ENCODE data around the gene VPS13D. TPM values are rescaled to one million over a fixed set of nuclear protein-coding genes. Genes with fewer than 3 reads are reported as not detected.

VPS13D gene
- total and polyA plus RNA-seq, 10 of the 15 experiments (the other 5 are each of a cell fraction or from before 2014, with no cell fraction given) = 1.4 to 16.9 (median 8.5) TPM

DNA sequence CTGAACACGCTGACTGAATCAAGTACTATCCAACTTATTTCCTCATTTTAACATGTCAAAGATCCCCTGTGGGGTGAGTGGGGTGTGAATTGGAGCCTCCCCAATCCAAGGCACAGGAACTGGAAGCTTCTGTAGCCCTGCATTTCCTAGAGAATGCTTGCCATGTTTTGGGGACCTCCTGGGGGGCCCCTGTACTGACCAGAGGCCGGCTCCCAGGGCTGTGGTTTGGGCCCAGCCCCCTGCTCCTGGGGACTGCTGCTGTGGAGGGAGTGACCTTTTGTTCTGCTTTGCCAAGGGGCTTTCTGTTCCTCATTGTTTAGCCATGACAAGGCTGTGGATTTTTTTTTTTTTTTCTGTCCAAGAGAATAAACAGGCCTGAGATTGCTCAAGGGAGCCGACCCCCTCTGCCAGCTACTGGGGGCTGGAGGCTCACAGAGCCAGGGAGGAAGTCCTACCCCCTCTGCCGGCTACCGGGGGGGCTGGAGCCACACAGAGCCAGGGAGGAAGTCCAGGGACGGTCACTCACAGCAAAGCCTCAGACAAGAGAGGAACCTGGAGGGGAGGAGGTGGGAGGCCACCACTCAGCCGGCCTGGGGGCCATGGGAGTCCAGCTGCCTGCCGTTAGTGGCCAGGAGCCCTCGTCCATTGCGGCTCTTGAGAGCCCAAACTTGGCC is 45.7 kb upstream of the VPS13D start:
- intact Hi-C loops (cut with micrococcal nuclease; ENCODE audit: unreplicated experiment) = no loop called here
- SMC1A ChIA-PET (ENCODE audit: uncharacterized antibody, unreplicated experiment) = interaction anchor here (1.1 to 2.7 kb wide), 9 partner anchors 12 to 60 kb away, joined by 3 to 26 read pairs (median 4); no protein-coding TSS in a partner anchor
- Histone ChIP-seq H3K27me3 (replicated peaks in 1 of 2; ENCODE audit: control insufficient read depth in 2 of 2, insufficient read depth in 2 of 2, low read length in 1 of 2) (no peaks in the 10 kb centered on the region), H3K36me3 (ENCODE audit: control insufficient read depth in 2 of 2, insufficient read depth in 2 of 2, low read length in 1 of 2) (peaks cover 15% of the 10 kb centered on the region in 2 experiments), H3K9ac (ENCODE audit: control insufficient read depth, insufficient read depth, low read length) (no peak overlapping the region), H3K9me3 (replicated peaks; ENCODE audit: control insufficient read depth, insufficient read depth, low read length) (no peaks in the 10 kb centered on the region), H3K4me2 (ENCODE audit: control insufficient read depth, insufficient read depth) (no peak overlapping the region), H3K79me2 (ENCODE audit: control insufficient read depth, insufficient read depth, low read length) (peaks cover 40% of the 10 kb centered on the region), H2AFZ (ENCODE audit: control insufficient read depth, low read depth, low read length) (no peak overlapping the region), H3K4me1 (ENCODE audit: control insufficient read depth, insufficient read depth, low read length) (peaks cover 20% of the 10 kb centered on the region), H3K27ac (ENCODE audit: control insufficient read depth, insufficient read depth) (peak overlapping the region; percentile 47), H3K4me3 (no peak overlapping the region; the same call in 1 of the 2 replicates), H4K20me1 (ENCODE audit: control insufficient read depth, insufficient read depth) (peaks cover 11% of the 10 kb centered on the region; the same call in 1 of the 2 replicates)
- BruUV-seq (replicated peaks) = no TSS peak
- in situ Hi-C loops (cut with MboI) = no loop called here
- ATAC-seq = peak; percentile 76
- WGBS (ENCODE audit: insufficient coverage, insufficient replicate concordance, low lambda C conversion rate, missing lambda C conversion rate) = 43% methylated on average over 10 of the region's 10 CpGs
- CTCF ChIA-PET = interaction anchor here (0.7 to 3.7 kb wide), 6 partner anchors 11 to 59 kb away, joined by 3 to 28 read pairs (median 7); no protein-coding TSS in a partner anchor
- POLR2A ChIA-PET = interaction anchor here (0.7 to 2.5 kb wide), 5 partner anchors 11 to 37 kb away, joined by 3 to 14 read pairs (median 5); no protein-coding TSS in a partner anchor
- DNase-seq (ENCODE audit: low read depth, low spot score) = no peak
- RAD21 ChIA-PET (ENCODE audit: unreplicated experiment) = interaction anchor here (1.6 to 3.6 kb wide), 4 partner anchors 12 to 60 kb away, joined by 7 to 21 read pairs (median 8); no protein-coding TSS in a partner anchor
- FAIRE-seq = no peak
- TF ChIP-seq ZBED1 (IDR thresholded peaks at IDR 0.05; ENCODE audit: borderline replicate concordance) (no peak), CREM (IDR thresholded peaks at IDR 0.05; ENCODE audit: low read depth) (no peak), DPF2 (IDR thresholded peaks at IDR 0.05) (0 out of 2 replicates have a peak, but pooled peaks have one; percentile 19), SREBF2 (IDR thresholded peaks at IDR 0.05; ENCODE audit: low read length) (no peak), ATF2 (IDR thresholded peaks at IDR 0.05; ENCODE audit: low read length) (no peak), FOXM1 (IDR thresholded peaks at IDR 0.05; ENCODE audit: low read depth, low read length) (no peak), TBL1XR1 (IDR thresholded peaks at IDR 0.05; ENCODE audit: low read depth, low read length) (no peak), SUPT20H (IDR thresholded peaks at IDR 0.05; ENCODE audit: borderline replicate concordance, control insufficient read depth, low read depth, low read length) (no peak), PAX8 (IDR thresholded peaks at IDR 0.05) (no peak), IKZF2 (IDR thresholded peaks at IDR 0.05) (peak; percentile 60 to 69), NKRF (conservative IDR thresholded peaks at IDR 0.05) (no peak), ZNF384 (IDR thresholded peaks at IDR 0.05; ENCODE audit: borderline replicate concordance, low read depth, low read length) (peak; percentile 84), TCF3 (IDR thresholded peaks at IDR 0.05; ENCODE audit: borderline replicate concordance, insufficient read depth, low read depth, low read length) (no peak), RAD21 (IDR thresholded peaks at IDR 0.05; ENCODE audit: insufficient read depth, low read depth, low read length) (0 out of 2 replicates have a peak, but pooled peaks have one; percentile 29), IKZF1 (conservative IDR thresholded peaks at IDR 0.05) (peak; percentile 74), SPI1 (IDR thresholded peaks at IDR 0.05; ENCODE audit: borderline replicate concordance, insufficient read depth, low read depth, low read length) (peak; percentile 68), BRCA1 (IDR thresholded peaks at IDR 0.05; ENCODE audit: low read depth, low read length) (no peak), SMARCA5 (IDR thresholded peaks at IDR 0.05) (peak; percentile 33; the same call in 1 of the 2 replicates), SRF (IDR thresholded peaks at IDR 0.05; ENCODE audit: low read depth in 2 of 2, low read length in 2 of 2) (no peak), EED (IDR thresholded peaks at IDR 0.05; ENCODE audit: low read depth) (peak; percentile 53; the same call in 1 of the 2 replicates), NR2C2 (IDR thresholded peaks at IDR 0.05; ENCODE audit: borderline replicate concordance, control insufficient read depth, insufficient read length, low read depth) (no peak), CHD1 (IDR thresholded peaks at IDR 0.05; ENCODE audit: low read depth, low read length) (no peak), JUNB (IDR thresholded peaks at IDR 0.05) (no peak)
